IPS DF 6.9 (cell line): ENCODE measurements around the gene SUCO.

Experiments used
- DNase-seq: peaks from one replicate; pipeline ENCODE4 v3.0.0-alpha.2; 2013; ENCODE audit warnings: low read depth, low spot score
- H3K27ac ChIP-seq: one replicate; pipeline ENCODE4 v1.5.1; 2013; ENCODE audit warnings: low read length, control low read depth
- H3K27me3 ChIP-seq: 2 replicates; pipeline ENCODE4 v1.6.1; 2013; ENCODE audit warnings: mild to moderate bottlenecking, low read length; ENCODE audit not compliant: control insufficient read depth, insufficient read depth
- H3K36me3 ChIP-seq: 2 replicates; pipeline ENCODE4 v1.6.1; 2013; ENCODE audit warnings: low read length; ENCODE audit not compliant: control insufficient read depth, insufficient read depth
- H3K4me1 ChIP-seq: 2 replicates; pipeline ENCODE4 v1.6.1; 2013; ENCODE audit warnings: low read length; ENCODE audit not compliant: control insufficient read depth, insufficient read depth
- H3K4me3 ChIP-seq: 2 replicates; pipeline ENCODE4 v1.5.1; 2013; ENCODE audit warnings: mild to moderate bottlenecking, low read length
- H3K9me3 ChIP-seq: 2 replicates; pipeline ENCODE4 v1.6.1; 2013; ENCODE audit warnings: low read length, inconsistent platforms; ENCODE audit not compliant: control insufficient read depth, insufficient read depth
- WGBS: extraction: QIAGEN DNeasy Blood & Tissue Kit; methylation state at CpG from one replicate; pipeline ENCODE4 v1.1.7; 2013; ENCODE audit warnings: mixed read lengths, missing lambda C conversion rate; ENCODE audit not compliant: insufficient read length, insufficient coverage; 5-methylcytosine and 5-hydroxymethylcytosine counted together

SUCO gene

DNA sequence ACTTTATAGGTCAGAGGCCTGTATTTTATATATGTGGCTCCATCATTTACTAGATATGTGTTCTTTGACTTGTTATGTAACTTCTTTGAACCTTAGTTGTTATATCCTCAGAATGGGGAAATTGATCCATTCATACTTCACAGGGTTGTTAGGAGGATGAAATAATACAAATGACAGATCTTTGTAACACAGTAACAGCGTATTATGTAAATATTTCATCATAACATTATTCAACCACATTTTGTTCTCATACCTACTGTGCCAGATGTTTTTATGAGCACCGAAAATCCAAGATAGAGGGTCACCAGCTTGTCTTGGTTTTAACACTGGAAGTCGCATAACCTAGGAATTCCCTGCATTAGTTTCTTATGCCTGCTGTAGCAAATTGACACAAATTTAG, 3.3 kb downstream of the SUCO start:
- Histone ChIP-seq H3K27ac (no peak overlapping the region), H3K4me3 (no peak overlapping the region), H3K9me3 (no peaks in the 10 kb centered on the region), H3K27me3 (no peaks in the 10 kb centered on the region), H3K36me3 (no peaks in the 10 kb centered on the region), H3K4me1 (no peaks in the 10 kb centered on the region; the same call in 1 of the 2 replicates)
- WGBS: no CpG with 5 or more reads among the region's 3 CpGs
- no peak for DNase-seq

DNA sequence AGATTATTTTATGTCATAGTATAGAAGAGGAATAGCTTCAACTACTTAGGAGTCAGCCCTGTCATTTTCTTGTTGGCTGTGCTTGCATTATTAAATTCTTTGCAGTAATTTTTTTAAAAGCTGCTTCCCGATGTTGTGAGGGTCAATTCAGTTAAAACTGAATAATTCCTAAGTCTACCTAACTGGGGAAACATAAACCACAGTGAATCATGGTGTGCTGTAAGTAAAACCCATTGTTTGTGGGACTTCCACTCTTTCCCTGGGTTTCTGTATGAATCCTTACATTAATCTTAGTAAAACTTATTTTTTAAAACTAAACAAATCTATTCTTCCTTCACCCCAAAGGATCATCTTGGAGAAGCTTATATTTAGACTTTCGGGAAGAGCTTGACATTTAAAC, 4.4 kb downstream of the SUCO start:
- no peaks in the 10 kb centered on the region for H3K27me3 ChIP-seq
- H3K4me3 ChIP-seq: no peak overlapping the region
- peaks cover 3% of the 10 kb centered on the region; the same call in 1 of the 2 replicates for H3K4me1 ChIP-seq
- H3K9me3 ChIP-seq: no peaks in the 10 kb centered on the region
- no CpG with 5 or more reads among the region's 2 CpGs for WGBS
- no peak for DNase-seq
- H3K27ac ChIP-seq: no peak overlapping the region
- H3K36me3 ChIP-seq: no peaks in the 10 kb centered on the region

DNA sequence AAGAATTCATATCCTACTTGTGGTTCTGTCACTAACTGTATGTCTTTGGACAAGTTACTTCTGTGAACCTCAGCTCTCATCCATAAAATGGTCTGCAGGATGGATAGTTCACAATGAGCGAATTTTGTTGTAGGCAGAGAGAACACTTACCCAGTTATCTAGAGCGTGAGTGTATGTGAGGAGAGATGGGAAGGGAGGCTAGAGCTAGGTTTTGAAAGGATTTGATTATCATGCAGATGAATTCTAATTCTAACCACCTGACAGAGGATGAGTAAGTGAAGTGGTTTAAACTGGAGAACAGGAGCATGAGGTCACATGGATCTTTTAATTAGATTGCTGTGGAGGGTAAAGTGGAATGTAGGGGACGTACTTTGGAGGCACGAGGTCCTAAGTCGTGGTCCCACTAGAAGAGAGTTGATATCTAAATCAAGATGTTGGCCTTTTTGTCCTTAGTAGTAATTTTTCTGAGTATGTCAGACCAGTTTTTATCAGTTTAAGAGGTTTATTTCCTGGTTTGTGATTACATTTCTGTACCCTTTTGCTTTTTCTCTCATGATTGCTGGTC, 5.0 kb downstream of the SUCO start:
- Histone ChIP-seq H3K4me3 (no peak overlapping the region), H3K27me3 (no peaks in the 10 kb centered on the region), H3K27ac (no peak overlapping the region), H3K4me1 (peaks cover 5% of the 10 kb centered on the region; the same call in 1 of the 2 replicates), H3K36me3 (no peaks in the 10 kb centered on the region), H3K9me3 (no peaks in the 10 kb centered on the region)
- peak; percentile 55 for DNase-seq
- no CpG with 5 or more reads among the region's 5 CpGs for whole genome bisulfite sequencing

DNA sequence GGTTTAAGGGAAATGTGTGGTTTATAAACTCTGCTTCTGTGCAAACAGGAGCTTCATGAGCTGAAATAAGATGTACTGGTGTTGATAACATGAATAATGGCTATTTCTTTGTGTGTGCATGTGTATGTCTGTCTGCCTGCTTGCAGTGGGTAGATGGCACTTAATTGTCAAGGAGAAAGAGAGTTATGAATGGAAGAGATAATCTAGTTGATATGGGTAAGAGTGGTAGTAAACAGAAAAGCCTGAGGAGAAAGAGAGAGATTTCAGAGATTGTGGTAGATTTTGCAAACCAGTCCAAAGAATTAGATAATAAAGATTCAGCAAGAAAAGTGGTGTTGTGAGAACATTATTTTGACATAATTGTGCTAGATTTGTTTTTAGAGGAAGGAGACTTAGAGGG, 7.7 kb downstream of the SUCO start:
- no peaks in the 10 kb centered on the region for H3K36me3 ChIP-seq
- H3K4me3 ChIP-seq: no peak overlapping the region
- no peak overlapping the region for H3K27ac ChIP-seq
- DNase-seq: no peak
- no peaks in the 10 kb centered on the region for H3K9me3 ChIP-seq
- peaks cover 5% of the 10 kb centered on the region; the same call in 1 of the 2 replicates for H3K4me1 ChIP-seq
- H3K27me3 ChIP-seq: no peaks in the 10 kb centered on the region

DNA sequence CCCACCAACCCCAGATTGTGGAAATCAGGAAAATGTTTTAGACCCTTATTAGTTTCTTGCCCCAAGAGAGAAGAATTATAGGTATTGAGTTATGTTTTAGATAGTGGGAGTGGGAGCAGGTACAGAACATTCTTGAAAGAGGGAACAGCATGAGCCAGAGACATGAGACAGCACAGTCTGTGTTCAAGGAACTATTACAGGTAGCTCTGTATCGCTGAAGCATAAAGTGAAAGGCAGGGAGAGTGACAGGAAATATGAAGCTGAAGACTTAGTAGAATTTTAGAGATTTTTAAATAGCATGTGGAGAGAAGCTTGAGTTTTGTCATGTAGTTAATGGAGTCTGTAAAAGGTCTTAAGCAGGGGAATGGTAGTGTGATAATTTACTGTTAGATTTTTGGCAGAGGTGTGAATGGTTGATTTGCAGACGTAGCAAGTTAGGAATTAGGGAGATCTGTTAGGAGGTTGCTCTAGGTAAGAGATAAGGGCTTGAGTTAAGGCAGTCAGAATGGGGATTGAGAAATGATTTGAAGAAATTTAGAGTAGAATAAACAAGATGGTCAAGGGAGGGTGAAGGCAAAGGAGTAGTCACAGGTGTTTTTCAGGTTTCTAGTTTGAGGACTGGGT, 11.6 kb downstream of the SUCO start:
- no peak for DNase-seq
- Histone ChIP-seq H3K27me3 (no peaks in the 10 kb centered on the region), H3K4me1 (peaks cover 5% of the 10 kb centered on the region; the same call in 1 of the 2 replicates), H3K9me3 (no peaks in the 10 kb centered on the region), H3K4me3 (no peak overlapping the region), H3K27ac (no peak overlapping the region), H3K36me3 (no peaks in the 10 kb centered on the region)
- no CpG with 5 or more reads among the region's 2 CpGs for WGBS

DNA sequence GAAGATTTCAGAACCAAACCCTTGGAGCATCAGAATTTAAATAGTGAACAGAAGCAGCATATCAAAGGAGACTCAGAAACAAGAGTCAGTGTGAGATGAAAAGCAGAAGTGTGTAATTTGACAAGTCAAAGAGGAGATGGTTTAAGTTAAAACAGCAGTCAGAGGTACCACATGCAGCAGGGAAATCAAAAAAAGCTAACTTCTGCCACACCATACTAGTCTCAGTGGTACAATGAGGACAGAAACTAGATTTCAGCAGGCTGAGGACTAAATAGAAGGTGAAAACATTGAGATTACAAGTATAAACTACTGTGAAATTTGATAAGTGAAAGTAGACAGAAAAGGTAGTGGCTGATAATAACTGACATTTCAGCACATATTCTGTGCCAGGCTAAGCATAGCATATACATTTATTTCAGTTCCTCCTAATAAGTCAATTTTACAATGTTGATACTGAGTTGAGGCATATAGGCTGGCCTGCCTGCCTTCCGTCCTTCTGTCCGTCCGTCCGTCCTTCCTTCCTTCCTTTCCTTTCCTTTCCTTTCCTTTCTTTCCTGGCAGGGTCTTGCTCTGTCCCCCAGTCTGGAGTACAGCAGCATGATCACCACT, 12.6 kb downstream of the SUCO start:
- WGBS: no CpG with 5 or more reads among the region's 4 CpGs
- H3K27me3 ChIP-seq: no peaks in the 10 kb centered on the region
- H3K4me3 ChIP-seq: no peak overlapping the region
- DNase-seq: no peak
- no peaks in the 10 kb centered on the region for H3K9me3 ChIP-seq
- no peak overlapping the region for H3K27ac ChIP-seq
- H3K36me3 ChIP-seq: no peaks in the 10 kb centered on the region
- peaks cover 5% of the 10 kb centered on the region; the same call in 1 of the 2 replicates for H3K4me1 ChIP-seq

DNA sequence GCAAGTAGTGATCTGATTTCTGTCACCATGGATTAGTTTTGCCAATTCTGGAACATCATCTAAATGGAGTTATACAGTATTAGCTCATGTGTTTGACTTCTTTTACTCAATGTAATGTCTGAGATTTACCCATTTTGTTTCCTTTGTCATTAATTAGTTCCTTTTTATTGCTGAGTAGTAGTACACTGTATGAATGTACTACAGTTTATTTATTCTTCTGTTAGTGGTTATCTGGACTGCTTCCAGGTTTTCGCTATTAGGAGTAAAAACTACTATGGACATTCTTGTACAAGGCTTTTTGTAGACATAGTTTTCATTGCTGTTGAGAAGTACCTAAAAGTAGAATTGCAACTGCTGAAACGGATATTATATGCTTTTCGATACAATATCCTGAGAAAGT, 14.1 kb downstream of the SUCO start:
- no peaks in the 10 kb centered on the region for H3K27me3 ChIP-seq
- no peak overlapping the region for H3K27ac ChIP-seq
- no peak for DNase-seq
- H3K9me3 ChIP-seq: no peaks in the 10 kb centered on the region
- peaks cover 3% of the 10 kb centered on the region; the same call in 1 of the 2 replicates for H3K4me1 ChIP-seq
- H3K36me3 ChIP-seq: no peaks in the 10 kb centered on the region
- no CpG with 5 or more reads among the region's 3 CpGs for WGBS
- H3K4me3 ChIP-seq: no peak overlapping the region

DNA sequence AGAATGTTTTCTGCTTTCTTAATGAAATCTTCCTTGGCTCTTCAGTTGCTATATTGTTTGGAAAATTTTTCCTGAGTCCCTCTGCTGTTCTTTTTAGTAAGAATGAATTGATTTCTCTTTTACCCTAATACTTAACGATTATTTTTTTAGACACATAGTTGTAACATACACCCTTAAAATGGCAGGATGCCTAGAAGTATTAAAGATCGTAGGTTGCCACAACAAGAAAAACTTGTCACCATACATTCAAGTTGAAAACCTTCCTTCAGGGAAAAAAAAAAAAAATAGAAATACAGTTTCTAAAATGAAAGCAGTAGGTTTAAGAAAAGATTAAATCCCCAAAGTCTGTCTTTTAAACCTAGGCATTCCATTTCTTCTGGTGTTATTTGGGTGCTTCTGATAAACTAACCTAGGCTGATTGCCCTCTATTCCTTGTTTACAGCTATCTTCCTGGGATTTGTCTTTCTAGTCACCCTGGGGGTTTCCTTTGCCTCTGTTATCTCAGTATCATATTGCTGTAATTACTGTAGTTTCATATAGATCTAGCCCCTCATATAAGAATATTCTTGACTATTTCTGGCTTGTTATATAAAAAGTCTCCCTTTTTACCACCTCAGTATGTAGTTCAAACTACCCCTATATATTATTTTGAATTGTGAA, 16.8 kb downstream of the SUCO start:
- Histone ChIP-seq H3K4me3 (no peak overlapping the region), H3K4me1 (no peaks in the 10 kb centered on the region), H3K9me3 (no peaks in the 10 kb centered on the region), H3K27ac (no peak overlapping the region), H3K27me3 (no peaks in the 10 kb centered on the region), H3K36me3 (no peaks in the 10 kb centered on the region)
- no peak for DNase-seq
- no CpG with 5 or more reads among the region's 2 CpGs for WGBS

DNA sequence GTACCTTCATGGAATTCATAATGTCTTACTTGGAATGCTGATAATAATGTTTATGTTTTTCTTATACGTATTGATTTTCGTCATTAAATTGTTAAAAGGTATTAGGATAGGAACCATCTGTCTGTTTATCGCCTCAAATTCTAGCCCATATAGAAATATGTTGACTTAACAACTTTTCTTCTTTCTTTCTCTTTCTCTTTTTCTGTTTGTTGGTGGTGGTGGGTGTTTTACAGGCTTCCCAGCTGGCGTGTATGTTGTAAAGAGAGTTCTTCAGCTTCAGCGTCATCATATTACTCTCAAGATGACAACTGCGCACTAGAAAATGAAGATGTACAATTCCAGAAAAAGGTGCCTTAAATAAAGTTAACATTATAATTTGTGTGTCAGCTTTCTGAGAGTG, 18.3 kb downstream of the SUCO start:
- no CpG with 5 or more reads among the region's 6 CpGs for WGBS
- no peak overlapping the region for H3K4me3 ChIP-seq
- no peaks in the 10 kb centered on the region for H3K27me3 ChIP-seq
- H3K27ac ChIP-seq: no peak overlapping the region
- H3K9me3 ChIP-seq: no peaks in the 10 kb centered on the region
- H3K4me1 ChIP-seq: no peaks in the 10 kb centered on the region
- no peaks in the 10 kb centered on the region for H3K36me3 ChIP-seq
- DNase-seq: no peak

DNA sequence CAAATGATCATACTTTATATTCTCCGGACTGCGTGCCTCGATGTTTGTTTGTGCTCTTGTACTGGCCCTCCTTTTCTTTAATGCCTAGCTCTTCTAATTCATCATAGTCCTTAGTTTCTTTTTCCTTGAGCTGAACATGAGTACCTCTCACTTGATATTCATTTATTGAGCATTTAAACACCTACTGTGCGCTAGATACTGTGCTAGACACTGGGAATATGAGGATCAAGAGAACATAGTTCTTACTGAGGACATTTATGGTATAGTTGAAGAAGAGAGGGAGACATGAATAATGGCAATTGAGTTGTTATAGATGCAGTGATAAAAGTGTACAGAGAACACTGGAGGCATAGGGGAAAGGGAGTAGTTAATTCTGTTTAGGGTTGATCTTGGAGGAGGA, 22.0 kb downstream of the SUCO start:
- no CpG with 5 or more reads among the region's 4 CpGs for WGBS
- H3K4me1 ChIP-seq: no peaks in the 10 kb centered on the region

More for the DNA sequence above, 22.0 kb downstream of the SUCO start:
- DNase-seq: no peak
- no peaks in the 10 kb centered on the region for H3K9me3 ChIP-seq
- H3K4me3 ChIP-seq: no peak overlapping the region
- H3K27ac ChIP-seq: no peak overlapping the region
- H3K27me3 ChIP-seq: no peaks in the 10 kb centered on the region
- peaks cover 2% of the 10 kb centered on the region; the same call in 1 of the 2 replicates for H3K36me3 ChIP-seq
